ENCODE data around the gene GMNN. TPM values are rescaled to one million over a fixed set of nuclear protein-coding genes. Genes with fewer than 3 reads are reported as not detected.

Gene GMNN
- total RNA-seq, 1 experiment from 2014 or later, result 98.5 TPM

DNA sequence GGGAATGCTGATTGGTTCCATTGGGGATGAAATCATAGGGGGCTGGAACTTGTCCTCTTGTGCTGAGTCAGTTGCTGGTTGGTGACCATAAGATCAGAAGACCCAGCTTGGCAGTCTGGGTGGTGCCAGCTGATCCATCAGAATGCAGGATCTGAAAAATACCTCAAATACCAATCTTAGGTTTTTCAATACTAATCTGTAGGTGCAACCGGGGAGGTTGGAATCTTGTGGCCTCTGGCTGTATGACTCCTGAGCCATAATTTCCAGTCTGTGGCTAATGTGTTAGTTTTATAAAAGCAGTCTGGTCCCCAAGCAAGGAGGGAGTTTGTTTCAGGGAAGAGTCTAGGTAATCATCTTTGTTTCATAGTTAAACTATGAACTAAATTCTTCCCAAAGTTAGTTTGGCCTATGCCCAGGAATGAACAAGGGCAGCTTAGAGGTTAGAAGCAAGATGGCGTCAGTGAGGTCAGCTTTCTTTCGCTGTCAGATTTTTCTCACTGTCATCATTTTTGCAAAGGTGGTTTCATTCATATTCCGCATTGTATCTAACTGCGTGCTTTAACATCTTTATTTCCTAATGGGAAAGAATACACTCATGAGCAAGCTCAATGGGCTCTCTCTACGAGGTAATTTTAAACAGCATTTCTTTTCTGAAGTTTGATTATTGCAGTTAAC, 22.0 kb downstream of the GMNN start:
- no peak overlapping the region for H3K27ac Mint-ChIP-seq
- POLR2A ChIA-PET, result no interaction called here

DNA sequence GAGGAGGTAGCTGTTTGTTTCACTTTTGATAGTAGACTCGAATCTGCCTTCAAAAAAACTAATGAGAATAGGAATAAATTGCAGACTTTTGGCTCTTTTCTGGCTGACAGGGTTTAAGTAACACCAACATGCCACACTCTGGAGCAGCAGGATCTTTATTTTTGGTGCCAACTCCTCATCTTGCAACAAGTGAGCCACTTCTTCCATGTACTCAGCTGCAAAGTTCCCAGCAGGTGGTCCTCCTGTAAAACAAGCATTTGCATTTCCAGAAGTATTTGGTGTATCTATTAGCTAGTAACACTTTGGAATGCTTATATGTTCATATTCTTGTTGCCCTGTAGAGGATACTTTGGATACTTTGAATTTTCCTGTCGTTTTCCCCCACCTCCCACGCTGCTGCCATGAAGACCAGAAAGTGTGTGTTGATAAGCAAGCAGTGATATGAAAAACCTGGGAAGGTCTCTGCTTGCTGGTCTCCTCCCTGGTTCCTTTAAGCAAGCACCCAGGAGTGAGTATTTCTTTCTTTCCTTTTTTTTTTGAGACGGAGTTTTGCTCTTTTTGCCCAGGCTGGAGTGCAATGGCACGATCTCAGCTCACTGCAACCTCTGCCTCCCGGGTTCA, 23.0 kb downstream of the GMNN start:
- Mint-ChIP-seq H3K4me1 (peaks cover 13% of the 10 kb centered on the region), H3K27me3 (ENCODE audit: low read depth) (no peaks in the 10 kb centered on the region), H3K36me3 (no peaks in the 10 kb centered on the region), H3K9me3 (peaks cover 6% of the 10 kb centered on the region; the same call in 1 of the 2 replicates), H3K27ac (no peak overlapping the region), H3K4me3 (no peak overlapping the region)
- TF ChIP-seq ZNF423 (CRISPR knock-in tag; IDR thresholded peaks at IDR 0.05) (no peak), OVOL2 (CRISPR knock-in tag; IDR thresholded peaks at IDR 0.05; ENCODE audit: borderline replicate concordance) (no peak), CREB1 (CRISPR knock-in tag; IDR thresholded peaks at IDR 0.05) (no peak), ATF6 (CRISPR knock-in tag; IDR thresholded peaks at IDR 0.05) (no peak), ZNF425 (CRISPR knock-in tag; conservative IDR thresholded peaks at IDR 0.05) (no peak)
- ATAC-seq, result no peak
- ChIA-PET POLR2A (no interaction called here), CTCF (interaction anchor here (0.6 to 2.5 kb wide), 2 partner anchors 220 to 228 kb away, joined by 3 to 9 read pairs; no protein-coding TSS in a partner anchor)
- DNase-seq (ENCODE audit: low spot score), result no peak

More for the DNA sequence above, 22.0 kb downstream of the GMNN start:
- H3K27me3 Mint-ChIP-seq (ENCODE audit: low read depth), result no peaks in the 10 kb centered on the region
- DNase-seq (ENCODE audit: low spot score) (no peak), ATAC-seq (no peak)
- no peaks in the 10 kb centered on the region for H3K36me3 Mint-ChIP-seq
- H3K4me1 Mint-ChIP-seq, result peaks cover 13% of the 10 kb centered on the region
- no peak for TF ChIP-seq FOXJ3 (CRISPR knock-in tag; IDR thresholded peaks at IDR 0.05; ENCODE audit: borderline replicate concordance)
- no peak for TF ChIP-seq NFATC4 (CRISPR knock-in tag; IDR thresholded peaks at IDR 0.05)
- no peak for TF ChIP-seq ATF3 (CRISPR knock-in tag; conservative IDR thresholded peaks at IDR 0.05)
- no peak for TF ChIP-seq ATF1 (CRISPR knock-in tag; IDR thresholded peaks at IDR 0.05)
- CTCF ChIA-PET, result interaction anchor here (0.6 to 2.5 kb wide), 2 partner anchors 221 to 229 kb away, joined by 3 to 9 read pairs; no protein-coding TSS in a partner anchor
- no peak overlapping the region for H3K4me3 Mint-ChIP-seq
- H3K9me3 Mint-ChIP-seq, result peaks cover 6% of the 10 kb centered on the region; the same call in 1 of the 2 replicates

DNA sequence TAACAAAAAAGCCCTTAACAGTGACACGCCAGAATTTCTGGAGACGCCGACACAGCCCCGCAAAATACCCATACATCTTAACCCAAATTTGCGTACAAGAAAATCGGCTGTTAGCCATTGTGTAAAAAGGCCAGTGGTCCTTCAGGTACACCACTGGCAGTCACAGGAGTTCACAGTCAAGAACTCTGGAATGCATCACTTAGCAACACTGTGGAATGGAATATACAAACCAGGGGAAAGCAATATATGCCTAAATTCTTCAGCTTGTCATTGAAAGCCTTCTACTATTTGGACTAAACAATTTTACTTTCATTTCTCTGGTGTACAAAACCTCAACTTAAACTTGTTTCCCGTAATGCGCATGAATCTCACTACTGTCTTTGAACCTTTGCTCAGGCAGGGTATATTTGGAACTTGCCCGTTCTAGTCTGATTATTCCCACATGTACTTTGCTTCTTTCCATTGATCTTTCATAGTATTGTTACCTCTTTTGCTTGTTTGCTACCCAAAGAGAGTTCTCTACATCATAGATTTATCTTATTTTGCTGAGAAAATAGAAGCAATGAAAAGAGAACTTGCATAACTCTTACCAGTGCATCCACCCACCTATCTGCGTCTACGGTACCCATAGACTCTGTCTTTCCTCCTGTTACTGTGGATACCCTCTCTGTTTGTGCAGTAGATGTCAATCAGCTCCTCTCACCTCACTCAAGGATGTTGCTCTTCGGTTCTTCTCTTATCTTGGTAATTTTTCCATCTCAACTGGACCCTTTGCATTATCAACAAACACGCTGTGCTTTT, 24.2 kb downstream of the GMNN start, which contains the start of gene ARMH2:
Gene ARMH2, minus strand, starts transcription at position 178 of the 801 bp plus-strand sequence. Its CDS starts 60 bp downstream, at position 118.
- TF ChIP-seq CBFB (CRISPR knock-in tag; IDR thresholded peaks at IDR 0.05; ENCODE audit: low read depth) (no peak), SOX15 (CRISPR knock-in tag; IDR thresholded peaks at IDR 0.05) (no peak), RORB (CRISPR knock-in tag; IDR thresholded peaks at IDR 0.05) (no peak), ZNF232 (CRISPR knock-in tag; IDR thresholded peaks at IDR 0.05) (no peak)
- no peaks in the 10 kb centered on the region for H3K36me3 Mint-ChIP-seq
- ChIA-PET POLR2A (no interaction called here), CTCF (interaction anchor here (0.7 to 2.5 kb wide), 2 partner anchors 219 to 272 kb away, joined by 3 to 9 read pairs; no protein-coding TSS in a partner anchor)
- DNase-seq (ENCODE audit: low spot score), result no peak
- no peaks in the 10 kb centered on the region for H3K27me3 Mint-ChIP-seq (ENCODE audit: low read depth)
- H3K4me3 Mint-ChIP-seq, result no peak within 1 kb of the TSS
- H3K27ac Mint-ChIP-seq, result peak within 1 kb of the TSS; percentile 42; the same call in 1 of the 2 replicates
- no peak for ATAC-seq
- peaks cover 13% of the 10 kb centered on the region for H3K4me1 Mint-ChIP-seq
- H3K9me3 Mint-ChIP-seq, result peaks cover 6% of the 10 kb centered on the region; the same call in 1 of the 2 replicates
